Measurements from ENCODE around the gene TEX36.
"Not testable (repeated sequence)": the region's sequence is repeated elsewhere in the genome, so short reads cannot be mapped to it uniquely, and the experiment has no call there.

Gene TEX36, protein sequence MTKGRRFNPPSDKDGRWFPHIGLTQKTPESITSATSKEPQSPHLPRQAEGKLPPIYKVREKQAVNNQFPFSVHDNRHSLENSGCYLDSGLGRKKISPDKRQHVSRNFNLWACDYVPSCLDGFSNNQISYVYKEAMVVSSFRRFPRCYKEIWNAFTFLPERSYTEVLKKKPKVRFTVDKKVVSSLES

DNA sequence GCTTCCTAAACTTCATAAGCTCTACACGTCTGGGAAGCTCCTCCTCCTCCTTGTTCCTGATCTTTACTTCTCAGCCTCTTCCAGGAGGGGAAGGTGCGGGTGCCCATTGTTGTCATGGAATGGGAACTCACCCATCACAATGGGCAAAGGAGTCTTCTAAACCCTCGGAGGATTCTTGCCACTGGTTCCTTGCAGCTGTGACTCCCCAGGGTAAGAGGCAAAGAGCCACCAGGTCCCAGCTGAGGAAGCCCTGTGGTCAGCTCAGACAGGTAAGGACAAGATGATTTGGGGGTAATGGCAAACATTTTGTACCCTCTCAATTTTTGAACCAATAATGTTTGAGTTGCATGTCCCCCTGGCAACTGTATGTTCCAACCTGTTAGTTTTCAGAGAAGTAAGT lies at the start of gene TEX36:
TSS of gene TEX36 (minus strand) at position 101 of the 400 bp plus-strand sequence. CDS start 174 bp downstream, outside the sequence.
- DNase-seq, result no peak

DNA sequence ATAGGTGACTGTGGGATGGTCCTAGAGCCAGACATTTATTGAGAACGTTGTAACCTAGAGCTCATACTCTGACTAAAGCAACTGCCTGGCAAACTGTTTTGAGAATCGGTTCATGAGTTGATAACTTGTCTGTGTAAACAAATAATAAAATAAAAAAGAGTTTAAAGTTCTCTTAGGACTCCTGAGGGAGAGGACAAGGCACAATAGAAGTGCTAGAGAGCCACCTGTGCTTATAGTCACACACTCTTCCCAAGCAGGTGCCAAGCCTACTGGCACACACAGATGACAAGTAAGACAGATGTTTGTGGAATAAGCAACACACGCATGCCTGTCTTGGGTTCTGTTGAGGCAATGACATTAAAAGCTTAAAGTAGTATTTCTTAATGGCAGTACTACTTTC lies 44.5 kb upstream of the TEX36 start:
- DNase-seq, result no peak

DNA sequence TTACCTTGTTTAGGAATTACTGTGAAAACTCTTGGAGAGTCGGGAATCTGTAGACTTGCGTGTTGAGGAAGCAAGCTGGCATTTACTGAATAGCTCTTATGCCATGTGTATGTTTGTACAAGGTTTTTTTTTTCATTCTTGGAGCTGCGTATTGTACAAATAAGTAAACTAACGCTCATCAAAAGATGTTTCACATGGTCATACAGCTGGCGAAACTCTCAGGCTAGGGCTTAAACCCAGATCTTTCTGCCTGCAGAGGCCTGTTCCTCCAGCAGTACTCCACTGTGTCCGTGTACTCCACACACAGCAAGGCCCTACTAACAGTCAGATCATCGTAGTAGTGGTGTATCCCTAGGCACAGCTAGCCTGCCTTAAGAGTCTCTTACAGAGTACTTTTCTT lies 44.0 kb upstream of the TEX36 start:
- DNase-seq, result no peak

DNA sequence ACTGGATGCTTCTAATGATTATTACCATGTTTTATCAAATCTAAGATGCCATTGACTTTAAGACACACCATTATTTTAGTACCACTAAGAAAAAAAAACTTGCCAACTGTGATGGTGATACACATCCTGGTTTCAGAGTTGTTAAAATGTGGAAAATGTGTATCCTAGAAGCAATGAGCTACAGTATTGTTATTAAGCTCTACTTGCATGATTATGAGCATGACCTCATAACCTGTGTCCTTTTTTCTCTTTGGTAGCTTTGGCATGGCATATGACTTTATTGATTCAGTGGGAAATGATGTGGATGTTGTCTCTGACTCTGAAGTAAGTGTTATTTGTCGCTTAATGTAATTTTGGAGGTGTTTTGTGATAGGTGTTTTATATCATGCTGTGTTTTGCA lies 39.8 kb upstream of the TEX36 start:
- DNase-seq, result no peak

DNA sequence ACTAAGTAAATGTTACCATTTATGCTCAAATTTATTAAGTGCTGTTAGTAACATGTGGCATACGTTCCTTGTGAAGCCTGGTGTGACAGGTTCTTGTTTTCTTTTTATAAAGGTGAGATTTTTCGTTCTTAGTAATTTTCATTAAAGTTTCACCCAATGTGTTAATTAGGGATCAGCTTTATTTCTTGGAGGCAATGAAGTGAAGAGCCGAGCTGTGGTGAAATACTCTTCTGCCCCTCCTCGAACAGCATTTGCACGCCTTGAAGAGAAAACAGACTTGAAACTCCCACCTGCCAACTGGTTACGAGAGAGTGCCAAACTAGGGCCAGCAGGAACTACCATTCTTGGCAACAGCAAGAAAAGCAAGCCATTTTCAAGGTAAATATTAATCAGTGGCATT lies 38.1 kb upstream of the TEX36 start:
- no peak for DNase-seq

DNA sequence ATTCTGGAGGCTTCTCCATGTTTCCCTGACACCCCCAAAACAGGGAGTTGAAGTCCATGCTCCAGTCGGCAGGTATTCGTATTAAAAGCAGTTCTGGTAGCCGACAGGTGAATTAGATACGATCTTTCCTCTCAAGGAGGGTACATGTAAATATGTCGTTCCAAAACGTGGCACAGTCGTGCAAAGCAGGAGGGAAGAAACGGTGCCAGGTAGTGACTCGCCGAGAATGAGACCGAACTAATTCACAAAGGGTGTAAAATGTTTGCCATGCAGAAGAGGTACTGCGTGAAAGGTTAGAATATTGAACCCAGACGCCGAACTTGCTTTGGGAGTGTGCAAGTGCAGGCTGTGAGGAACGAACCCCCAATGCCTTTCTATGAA lies 37.0 kb upstream of the TEX36 start:
- no peak for DNase-seq

DNA sequence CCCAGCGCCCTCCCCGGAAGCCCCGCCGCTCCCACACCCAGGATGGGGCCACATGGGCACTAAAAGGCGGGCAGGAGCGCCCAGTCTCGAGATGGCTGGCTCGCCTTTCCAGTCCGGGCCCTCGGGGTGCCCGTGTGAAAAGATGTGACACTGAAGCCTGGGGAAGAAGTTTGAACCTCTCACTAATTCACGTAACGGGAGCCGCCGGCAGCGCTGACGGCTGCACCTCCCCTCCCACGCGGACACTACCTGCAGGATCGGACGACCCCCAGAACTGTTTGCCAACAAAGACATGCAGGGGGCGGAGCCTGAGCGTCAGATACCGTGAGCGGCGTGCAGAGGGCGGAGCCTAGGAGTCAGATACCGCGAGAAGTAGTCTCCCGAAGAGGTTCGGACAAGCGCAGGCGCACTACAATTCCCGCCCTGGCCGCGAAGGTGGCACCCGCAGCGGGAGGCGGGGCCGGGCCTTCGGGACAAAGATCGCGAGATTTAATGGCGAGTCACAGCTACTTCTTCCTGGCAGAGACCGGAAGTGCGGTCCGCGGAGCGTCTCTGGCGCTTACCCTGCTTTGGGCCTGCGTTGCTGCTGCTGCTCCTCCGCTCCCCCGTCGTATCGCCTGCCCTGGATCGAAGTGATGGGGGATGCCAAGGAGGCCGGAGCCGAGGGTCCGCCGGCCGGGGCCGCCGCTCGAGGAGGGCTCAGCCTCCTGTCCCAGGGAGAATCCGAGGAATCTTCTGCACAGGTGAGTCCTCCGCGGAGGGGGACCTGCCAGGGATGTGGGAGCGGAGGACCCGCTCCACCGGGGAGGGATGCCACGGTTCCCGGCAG lies 36.4 kb upstream of the TEX36 start, which contains the start of gene EDRF1:
TSS of gene EDRF1 (plus strand) at position 537 of the 829 bp plus-strand sequence. CDS start at position 636, 99 bp downstream.
- peak; percentile 86 to 97 for DNase-seq

DNA sequence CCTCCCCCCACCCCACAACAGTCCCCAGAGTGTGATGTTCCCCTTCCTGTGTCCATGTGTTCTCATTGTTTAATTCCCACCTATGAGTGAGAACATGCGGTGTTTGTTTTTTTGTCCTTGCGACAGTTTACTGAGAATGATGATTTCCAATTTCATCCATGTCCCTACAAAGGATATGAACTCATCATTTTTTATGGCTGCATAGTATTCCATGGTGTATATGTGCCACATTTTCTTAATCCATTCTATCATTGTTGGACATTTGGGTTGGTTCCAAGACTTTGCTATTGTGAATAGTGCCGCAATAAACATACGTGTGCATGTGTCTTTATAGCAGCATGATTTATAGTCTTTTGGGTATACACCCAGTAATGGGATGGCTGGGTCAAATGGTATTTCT lies 31.8 kb upstream of the TEX36 start:
- DNase-seq, result not testable (repeated sequence)

DNA sequence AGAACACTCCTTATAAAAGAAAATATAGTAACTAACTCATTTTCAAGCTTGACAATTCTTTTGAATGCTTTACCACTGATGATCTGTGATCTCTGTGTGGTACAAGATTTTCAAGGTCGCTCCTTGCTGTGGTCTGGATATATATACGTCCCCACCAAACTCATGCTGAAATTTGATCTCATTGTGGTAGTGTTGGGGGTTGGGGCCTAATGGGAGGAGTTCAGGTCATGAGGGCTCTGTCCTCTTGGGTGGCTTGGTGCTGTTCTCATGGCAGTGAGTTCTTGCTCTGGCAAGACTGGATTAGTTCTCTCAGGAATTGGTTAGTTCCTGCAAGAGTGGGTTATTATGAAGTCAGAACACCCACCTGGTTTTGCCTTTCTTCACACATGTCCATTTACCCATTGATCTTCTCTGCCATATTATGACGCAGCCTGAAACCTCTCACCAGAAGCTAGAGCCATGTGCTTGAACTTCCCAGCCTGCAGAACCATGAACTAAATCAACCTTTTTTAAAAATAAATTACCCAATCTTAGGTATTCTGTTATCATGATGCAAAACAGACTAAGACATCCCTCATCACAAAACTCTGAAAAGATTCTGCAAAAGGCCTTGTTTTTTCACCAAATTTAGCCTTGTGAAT lies 28.3 kb upstream of the TEX36 start:
- DNase-seq, result no peak

DNA sequence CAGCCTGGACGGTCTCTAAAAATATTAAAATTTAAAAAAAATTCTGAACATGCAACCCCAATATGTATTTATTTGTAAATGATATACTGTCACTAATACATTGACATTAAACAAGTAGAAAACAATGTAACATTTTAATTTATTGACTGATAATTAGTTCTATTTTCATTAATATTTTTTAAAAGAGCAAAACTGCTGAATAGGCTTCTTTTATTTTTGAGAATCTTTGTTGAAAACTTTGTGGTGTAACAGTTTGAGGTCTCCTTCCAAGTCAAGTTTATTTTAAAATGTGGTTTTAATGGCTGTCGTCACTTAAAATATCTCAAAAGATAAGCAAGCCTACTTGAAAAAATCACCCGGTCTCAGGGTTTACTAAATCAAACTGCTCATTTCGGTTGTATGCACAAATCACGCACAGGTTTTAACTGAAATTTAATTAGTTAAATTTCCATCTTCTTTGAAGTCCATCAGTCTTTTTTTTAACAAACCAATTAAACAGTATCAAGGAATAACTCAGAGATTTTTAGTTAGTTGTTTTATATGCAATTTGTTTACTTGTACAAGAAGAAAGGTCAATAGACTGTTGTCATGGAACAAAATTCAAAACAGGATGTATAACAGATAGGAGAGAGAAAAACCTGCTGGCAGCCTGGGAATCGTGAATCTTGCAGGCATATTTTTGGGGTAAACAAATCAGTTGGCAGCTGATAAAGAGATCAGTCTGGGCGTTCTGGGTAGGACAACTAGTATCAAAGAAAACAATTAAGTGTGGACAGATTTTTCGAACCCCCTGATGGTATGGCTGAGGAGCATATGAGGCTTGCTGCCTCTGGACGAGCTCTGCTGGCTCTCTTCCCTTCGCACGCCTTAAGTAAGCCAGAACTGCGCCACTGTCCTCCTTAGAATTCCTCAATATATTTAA lies 26.9 kb upstream of the TEX36 start:
- no peak for DNase-seq

DNA sequence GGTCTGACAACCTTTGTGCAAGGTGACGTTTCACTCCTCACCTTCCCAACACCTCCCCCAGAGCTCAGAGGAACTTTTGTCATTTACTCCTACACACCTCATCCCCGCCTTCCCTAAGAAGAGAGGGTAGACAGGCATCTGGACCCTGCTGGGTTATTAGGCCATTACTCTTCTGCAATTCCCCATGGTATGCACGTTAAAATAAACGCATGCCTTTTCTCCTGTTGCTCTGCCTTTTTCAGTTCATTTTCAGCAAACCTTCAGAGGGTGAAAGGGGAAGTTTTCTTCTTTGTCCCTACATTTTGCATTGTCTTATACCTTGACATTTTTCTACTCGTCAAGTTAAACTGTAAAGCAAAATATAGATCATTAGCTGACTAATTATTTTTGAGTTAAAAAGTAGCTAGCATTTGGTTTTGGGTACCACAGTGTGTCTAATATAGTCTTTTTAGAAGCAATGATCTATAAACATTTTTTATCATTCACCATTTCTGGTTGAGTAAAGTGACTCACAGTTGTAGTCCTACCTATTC lies 26.1 kb upstream of the TEX36 start:
- no peak for DNase-seq

DNA sequence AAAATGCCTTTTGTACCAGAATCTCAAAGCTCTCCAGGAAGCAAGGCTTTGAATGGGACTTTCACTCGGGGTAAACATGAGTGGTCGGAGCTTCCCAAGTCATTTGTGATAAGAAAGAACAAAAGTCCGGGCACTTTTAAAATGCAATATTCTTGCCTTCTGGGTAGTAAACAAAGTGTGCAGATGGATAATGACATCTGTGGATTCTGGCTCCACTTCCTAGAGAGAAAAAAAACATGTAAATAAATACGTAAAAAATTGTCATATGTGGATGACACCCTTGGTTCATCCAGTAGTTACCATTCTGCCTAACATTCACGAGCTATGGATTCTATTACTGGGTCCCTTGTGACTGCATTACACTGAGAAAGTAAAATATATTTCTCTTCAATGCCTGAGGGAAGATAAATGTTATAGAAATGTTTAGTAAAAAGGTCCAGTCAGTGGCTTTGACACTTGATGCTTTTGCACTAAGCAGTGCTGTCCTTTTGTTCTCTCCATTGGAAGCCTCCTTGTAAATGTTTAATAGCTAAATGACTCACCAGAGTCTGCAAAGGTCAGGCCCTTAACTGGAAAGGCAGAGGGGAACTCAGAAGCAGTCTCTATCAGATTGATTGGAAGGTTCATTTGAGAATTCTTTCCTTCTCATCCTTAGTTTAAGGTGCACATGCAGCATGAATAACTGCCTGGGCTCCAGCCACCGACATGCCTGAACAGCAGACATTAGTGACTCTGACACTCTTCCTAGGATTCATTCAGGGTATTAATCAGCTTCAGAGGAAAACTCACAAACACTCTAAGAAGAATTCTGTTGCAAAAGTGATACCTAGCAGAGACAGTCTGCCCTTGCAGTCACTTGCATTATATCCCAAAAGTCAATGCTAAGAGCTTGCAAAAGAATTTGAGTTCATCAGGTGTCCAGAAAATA lies 24.8 kb upstream of the TEX36 start:
- DNase-seq, result no peak

DNA sequence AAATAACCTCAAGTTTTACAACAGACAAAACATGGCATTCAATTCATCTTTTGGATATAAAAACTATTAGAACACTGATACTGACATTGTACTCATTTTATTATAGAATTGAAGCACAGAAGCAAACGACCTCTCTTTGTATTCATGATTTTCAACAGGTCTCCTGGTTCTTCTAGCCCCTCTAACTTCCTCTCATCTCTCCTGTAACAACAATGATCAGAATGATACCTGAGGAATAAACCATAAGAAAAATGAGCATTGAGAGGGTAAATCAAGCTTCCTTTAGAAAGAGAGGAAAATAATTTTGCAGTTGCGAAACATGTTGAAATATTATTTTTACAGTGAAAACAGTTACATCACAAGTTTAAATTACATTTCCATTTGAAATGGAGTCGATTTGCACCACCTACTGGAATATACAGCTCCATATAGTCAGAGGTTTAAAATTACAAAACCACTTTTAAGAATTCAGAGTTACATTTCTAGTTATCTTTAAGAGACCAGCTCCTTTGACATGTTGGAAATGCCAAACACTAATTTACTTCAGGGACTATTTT lies 17.5 kb upstream of the TEX36 start:
- no peak for DNase-seq

DNA sequence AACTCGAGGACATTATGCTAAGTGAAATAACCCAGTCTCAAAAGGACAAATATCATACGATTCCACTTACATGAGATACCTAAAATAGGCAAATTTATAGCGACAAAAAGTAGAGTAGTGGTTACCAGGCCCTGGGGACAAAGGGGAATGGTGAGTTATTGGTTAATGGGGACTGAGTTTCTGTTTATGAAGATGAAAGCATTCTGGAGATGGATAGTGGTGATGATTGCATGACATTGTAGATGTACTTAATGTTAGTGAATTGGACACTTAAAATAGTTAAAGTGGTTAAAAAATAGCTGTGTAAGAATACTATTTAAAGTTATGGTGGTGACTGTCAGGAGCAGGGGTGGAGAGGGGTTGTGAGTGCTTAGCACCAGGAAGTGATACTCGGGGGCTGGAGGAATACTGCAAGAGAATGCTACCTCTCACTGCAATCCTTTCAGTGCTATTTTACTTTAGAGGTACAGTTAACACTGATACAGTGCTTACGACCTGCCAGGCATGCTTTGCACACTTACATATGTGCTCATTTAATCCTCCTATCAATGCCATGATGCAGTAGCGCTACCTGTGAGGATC lies 16.7 kb upstream of the TEX36 start:
- no peak for DNase-seq

DNA sequence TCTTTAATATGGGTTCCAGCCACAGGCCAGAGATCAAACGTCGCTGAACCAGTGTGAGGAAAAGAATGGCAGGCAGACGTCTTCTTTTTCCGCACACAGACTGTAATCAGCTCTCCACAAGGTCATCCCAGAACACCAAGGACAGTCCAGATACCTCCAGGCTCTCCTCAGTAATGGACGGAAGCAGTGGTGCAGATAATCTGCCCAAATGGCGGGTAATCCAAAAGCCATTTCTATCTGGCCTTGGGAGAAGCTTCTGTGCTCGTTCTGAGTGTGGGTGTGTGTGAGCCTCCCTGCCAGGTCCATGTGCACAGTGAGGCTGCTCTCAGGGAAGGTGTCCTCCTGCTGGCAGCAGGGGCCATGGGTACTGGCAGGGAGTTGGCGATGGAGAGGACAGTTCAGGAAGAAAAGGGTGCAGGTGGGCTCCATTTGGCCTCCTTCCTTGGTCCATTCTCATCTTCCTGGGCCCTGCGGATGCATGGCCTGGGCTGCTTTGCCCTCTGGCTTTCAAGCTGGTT lies 15.6 kb upstream of the TEX36 start:
- no peak for DNase-seq

DNA sequence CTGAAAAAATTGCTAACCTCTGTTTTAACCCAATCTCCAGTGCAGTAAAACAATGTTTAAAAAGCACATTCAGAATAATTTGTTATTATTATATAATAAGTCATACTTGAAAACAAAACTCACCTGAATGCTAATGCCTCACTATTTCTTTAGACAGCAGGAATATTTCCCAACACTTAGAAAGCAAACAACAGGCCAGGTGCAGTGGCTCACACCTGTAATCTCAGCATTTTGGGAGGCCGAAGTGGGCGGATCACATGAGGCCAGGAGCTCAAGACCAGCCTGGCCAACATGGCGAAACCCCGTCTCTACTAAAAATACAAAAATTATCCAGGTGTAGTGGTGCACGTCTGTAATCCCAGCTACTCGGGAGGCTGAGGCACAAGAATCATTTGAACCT lies 13.9 kb upstream of the TEX36 start:
- not testable (repeated sequence) for DNase-seq

DNA sequence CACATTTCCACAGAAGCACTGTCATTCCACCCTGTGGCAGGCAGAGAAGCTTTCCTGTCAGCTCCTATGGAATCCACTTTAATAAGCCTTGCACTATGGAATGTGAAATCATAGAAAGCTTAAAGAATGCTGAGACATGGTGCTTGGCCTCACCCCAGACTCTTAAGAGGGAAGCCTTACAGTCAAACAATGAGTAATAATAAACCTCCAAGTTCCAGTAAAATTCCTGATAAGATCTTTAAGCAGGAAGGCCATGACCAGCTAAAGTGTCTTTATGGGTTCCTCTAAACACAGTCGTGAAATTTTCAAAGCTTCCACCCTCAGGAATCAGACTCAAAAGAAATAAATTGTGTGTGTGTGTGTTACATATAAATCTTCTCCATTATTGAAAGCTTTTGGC lies 11.9 kb upstream of the TEX36 start:
- no peak for DNase-seq

DNA sequence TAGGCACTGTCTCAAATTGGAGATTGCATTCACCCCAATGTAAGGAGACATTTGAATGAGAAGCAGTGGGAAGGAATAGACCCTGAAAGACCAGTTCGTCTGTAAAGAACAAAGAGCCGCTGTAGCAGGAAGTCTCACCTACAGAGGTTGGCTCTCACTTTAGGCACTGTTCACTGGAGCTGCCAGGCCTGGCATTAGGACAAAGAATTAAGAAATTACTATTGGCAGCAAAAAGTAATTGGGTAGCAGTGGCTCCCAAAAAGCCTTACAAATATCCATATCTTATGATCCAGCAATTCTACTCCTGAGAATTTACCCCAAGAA lies 10.5 kb upstream of the TEX36 start:
- no peak for DNase-seq

DNA sequence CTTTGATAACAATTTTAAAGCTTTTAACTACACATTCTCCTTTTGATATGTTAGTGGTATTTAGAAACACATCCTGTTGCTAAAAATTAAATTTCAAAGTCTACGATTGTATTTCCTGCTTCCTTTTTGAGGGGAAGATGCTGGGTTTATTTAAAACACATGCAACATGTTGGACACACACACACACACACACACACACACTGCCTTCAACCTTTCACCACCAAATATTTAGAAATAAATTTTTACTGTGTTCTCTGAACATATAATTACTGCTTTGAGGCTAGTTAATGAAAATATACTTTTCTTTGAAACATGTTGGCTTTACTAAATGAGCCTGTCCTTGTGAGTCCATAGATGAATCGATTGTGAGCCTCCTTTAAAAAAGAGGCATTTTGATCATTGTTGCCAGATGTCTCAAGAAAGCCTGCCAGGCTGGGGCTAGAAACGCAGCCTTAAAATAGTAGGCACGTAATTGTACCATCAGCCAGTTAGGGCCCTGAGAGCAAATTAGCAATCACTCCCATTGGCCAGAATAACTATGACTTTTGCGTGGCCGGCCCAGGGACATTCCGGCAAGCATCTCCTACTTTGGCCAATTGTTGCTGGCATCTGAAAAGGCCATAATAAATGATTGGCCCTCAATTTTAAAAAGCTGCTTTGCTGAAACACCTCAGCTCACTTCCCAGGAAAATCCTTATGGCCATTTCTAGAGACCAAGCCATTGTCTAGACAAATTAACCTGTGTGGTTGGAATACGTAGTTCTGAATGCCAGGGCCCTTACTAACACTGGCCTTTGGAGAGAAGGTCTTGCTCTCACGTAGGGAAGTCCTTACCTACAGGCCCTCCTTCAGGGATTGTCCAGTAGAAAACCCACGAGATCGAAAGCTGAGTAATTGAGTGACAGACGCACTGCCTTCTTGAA lies 9.9 kb upstream of the TEX36 start:
- DNase-seq, result no peak

DNA sequence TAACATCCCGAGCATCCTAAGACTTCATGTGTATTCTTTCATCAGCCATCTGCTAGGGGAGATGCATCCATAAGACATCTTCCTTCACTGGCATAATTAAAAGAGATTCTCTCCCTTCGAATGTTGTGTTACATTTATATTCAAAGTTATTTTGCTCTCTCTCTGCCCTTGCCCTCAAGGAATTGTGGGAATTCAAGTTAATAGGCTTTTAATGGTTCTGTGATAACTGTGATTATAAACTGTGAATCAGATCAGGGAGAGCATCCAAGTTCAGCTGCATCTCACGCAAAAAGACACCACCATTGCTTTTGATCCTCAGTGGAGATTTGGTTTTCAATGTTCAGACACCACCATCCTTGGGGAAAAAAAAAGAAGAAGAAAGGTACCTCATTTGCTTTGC lies 9.2 kb upstream of the TEX36 start:
- DNase-seq, result no peak

Measured in bone marrow (tissue), 2 donors.